ENCODE data around the gene ANKRD13B. TPM values are rescaled to one million over a fixed set of nuclear protein-coding genes. Genes with fewer than 3 reads are reported as not detected.
A peak's percentile ranks its signal among the peaks of the same experiment; 100 is the strongest.

ANKRD13B gene
- total and polyA plus RNA-seq, 2 of the 13 experiments (the other 11 are each of a cell fraction or from before 2014, with no cell fraction given): 1.7 to 1.8 TPM

GRCh38 chr17:29568331-29569244 lies 24.3 kb upstream of the ANKRD13B start, which contains the start of gene TP53I13 (continued):
- TF ChIP-seq DRAP1 (CRISPR knock-in tag; IDR thresholded peaks at IDR 0.05) (peak; percentile 59; the same call in 1 of the 2 replicates), KDM5A (IDR thresholded peaks at IDR 0.05; ENCODE audit: borderline replicate concordance, low read length) (0 out of 2 replicates have a peak, but pooled peaks have one; percentile 33), YY1 (IDR thresholded peaks at IDR 0.05; ENCODE audit: insufficient read depth, insufficient replicate concordance, low read depth, low read length) (peak; percentile 57), FOXJ3 (CRISPR knock-in tag; IDR thresholded peaks at IDR 0.05; ENCODE audit: borderline replicate concordance) (no peak), ZSCAN31 (CRISPR knock-in tag; IDR thresholded peaks at IDR 0.05; ENCODE audit: low read depth) (no peak), RNF2 (conservative IDR thresholded peaks at IDR 0.05; ENCODE audit: low read depth) (no peak), ZBTB7B (CRISPR knock-in tag; IDR thresholded peaks at IDR 0.05) (no peak), ZNF256 (CRISPR knock-in tag; conservative IDR thresholded peaks at IDR 0.05) (no peak), ZNF431 (CRISPR knock-in tag; IDR thresholded peaks at IDR 0.05; ENCODE audit: borderline replicate concordance, low read depth) (0 out of 2 replicates have a peak, but pooled peaks have one; percentile 59), MXD4 (CRISPR knock-in tag; IDR thresholded peaks at IDR 0.05) (0 out of 2 replicates have a peak, but pooled peaks have one; percentile 13), CSRNP2 (CRISPR knock-in tag; conservative IDR thresholded peaks at IDR 0.05; ENCODE audit: low read depth) (no peak), TBL1XR1 (IDR thresholded peaks at IDR 0.05; ENCODE audit: borderline replicate concordance, low read length, partially characterized antibody) (no peak), CCDC6 (CRISPR knock-in tag; IDR thresholded peaks at IDR 0.05) (peak; percentile 67; the same call in 1 of the 2 replicates), ELF3 (CRISPR knock-in tag; IDR thresholded peaks at IDR 0.05) (no peak), ZSCAN25 (CRISPR knock-in tag; IDR thresholded peaks at IDR 0.05) (no peak), ZNF275 (CRISPR knock-in tag; IDR thresholded peaks at IDR 0.05; ENCODE audit: borderline replicate concordance) (no peak), ZNF20 (CRISPR knock-in tag; IDR thresholded peaks at IDR 0.05) (no peak), ZNF773 (CRISPR knock-in tag; IDR thresholded peaks at IDR 0.05; ENCODE audit: borderline replicate concordance) (no peak; the same call in 1 of the 2 replicates), ZNF260 (CRISPR knock-in tag; IDR thresholded peaks at IDR 0.05; ENCODE audit: borderline replicate concordance, low read depth) (no peak), CERS6 (CRISPR knock-in tag; IDR thresholded peaks at IDR 0.05) (no peak), ZNF782 (CRISPR knock-in tag; IDR thresholded peaks at IDR 0.05; ENCODE audit: borderline replicate concordance) (no peak; the same call in 1 of the 2 replicates), HNRNPLL (IDR thresholded peaks at IDR 0.05; ENCODE audit: low read depth, low read length, poor library complexity, severe bottlenecking) (peak; percentile 38), ZNF670 (CRISPR knock-in tag; IDR thresholded peaks at IDR 0.05; ENCODE audit: borderline replicate concordance) (no peak), KDM2A (CRISPR knock-in tag; IDR thresholded peaks at IDR 0.05; ENCODE audit: borderline replicate concordance, low read depth) (peak; percentile 75; the same call in 1 of the 2 replicates)

Data from HepG2 (cell line).